Kidney epithelial cell (primary cell): ENCODE measurements around the gene SLAIN2. TPM values are rescaled to one million over a fixed set of nuclear protein-coding genes. Genes with fewer than 3 reads are reported as not detected.
"Not testable (repeated sequence)": the region's sequence is repeated elsewhere in the genome, so short reads cannot be mapped to it uniquely, and the experiment has no call there.

Experiments used
- DNase-seq: peaks from one replicate; pipeline ENCODE4 v3.0.0-alpha.2; 2010; ENCODE audit warnings: low read depth
- H3K27me3 ChIP-seq: 2 replicates; pipeline ENCODE4 v1.6.0; 2011; ENCODE audit warnings: low read length; ENCODE audit not compliant: control insufficient read depth, insufficient read depth
- H3K36me3 ChIP-seq: 2 replicates; pipeline ENCODE4 v1.5.1; 2011; ENCODE audit warnings: low read length; ENCODE audit not compliant: control insufficient read depth, insufficient read depth
- H3K4me3 ChIP-seq: 2 replicates; pipeline ENCODE4 v1.5.1; 2011; ENCODE audit warnings: low read depth, mild to moderate bottlenecking, control low read depth, low read length
- CTCF ChIP-seq: IDR thresholded peaks from 2 replicates; pipeline ENCODE4 v1.5.1; 2011; ENCODE audit warnings: mild to moderate bottlenecking, moderate library complexity, low read length, control low read depth, inconsistent platforms; ENCODE audit not compliant: insufficient read depth, poor library complexity, severe bottlenecking
- total RNA-seq: library from RNA; depleted of rRNA; stranded (reverse); fragments of >200 nt; gene quantifications from 2 replicates; pipeline ENCODE4 v1.2.3, GENCODE V29; 2015

SLAIN2 gene
- total RNA-seq, 1 donor from 2014 or later: 104 TPM

- no peaks in the 10 kb centered on the region for H3K36me3 ChIP-seq
Observed at GRCh38 chr4:48300004-48300403, 41.3 kb upstream of the SLAIN2 start.

GRCh38 chr4:48305508-48305907 is 35.8 kb upstream of the SLAIN2 start:
- Histone ChIP-seq H3K4me3 (no peak overlapping the region), H3K36me3 (no peaks in the 10 kb centered on the region), H3K27me3 (no peaks in the 10 kb centered on the region)
- TF ChIP-seq CTCF: no peak
- no peak for DNase-seq

More at GRCh38 chr4:48300004-48300403, 41.3 kb upstream of the SLAIN2 start:
- Histone ChIP-seq H3K4me3 (no peak overlapping the region), H3K27me3 (no peaks in the 10 kb centered on the region)
- DNase-seq: no peak
- no peak for TF ChIP-seq CTCF

GRCh38 chr4:48307528-48307927 is 33.8 kb upstream of the SLAIN2 start:
- no peak for DNase-seq
- Histone ChIP-seq H3K4me3 (no peak overlapping the region), H3K36me3 (no peaks in the 10 kb centered on the region), H3K27me3 (no peaks in the 10 kb centered on the region)
- no peak for TF ChIP-seq CTCF

- no peak for TF ChIP-seq CTCF
- Histone ChIP-seq H3K27me3 (no peaks in the 10 kb centered on the region), H3K4me3 (no peak overlapping the region), H3K36me3 (no peaks in the 10 kb centered on the region)
- no peak for DNase-seq
Observed at GRCh38 chr4:48308901-48309300, 32.4 kb upstream of the SLAIN2 start.

- Histone ChIP-seq H3K4me3 (no peak overlapping the region), H3K36me3 (no peaks in the 10 kb centered on the region), H3K27me3 (no peaks in the 10 kb centered on the region)
- no peak for DNase-seq
- TF ChIP-seq CTCF: no peak
Observed at GRCh38 chr4:48311896-48312295, 29.4 kb upstream of the SLAIN2 start.

- H3K36me3 ChIP-seq, H3K4me3 ChIP-seq, DNase-seq, H3K27me3 ChIP-seq: not testable (repeated sequence)
Observed at GRCh38 chr4:48314746-48315145, 26.6 kb upstream of the SLAIN2 start.
